ENCODE results near the gene JAKMIP3. TPM values are rescaled to one million over a fixed set of nuclear protein-coding genes. Genes with fewer than 3 reads are reported as not detected.

JAKMIP3 gene
- total RNA-seq, 2 experiments from 2014 or later, result 0.28 to 0.36 TPM

DNA sequence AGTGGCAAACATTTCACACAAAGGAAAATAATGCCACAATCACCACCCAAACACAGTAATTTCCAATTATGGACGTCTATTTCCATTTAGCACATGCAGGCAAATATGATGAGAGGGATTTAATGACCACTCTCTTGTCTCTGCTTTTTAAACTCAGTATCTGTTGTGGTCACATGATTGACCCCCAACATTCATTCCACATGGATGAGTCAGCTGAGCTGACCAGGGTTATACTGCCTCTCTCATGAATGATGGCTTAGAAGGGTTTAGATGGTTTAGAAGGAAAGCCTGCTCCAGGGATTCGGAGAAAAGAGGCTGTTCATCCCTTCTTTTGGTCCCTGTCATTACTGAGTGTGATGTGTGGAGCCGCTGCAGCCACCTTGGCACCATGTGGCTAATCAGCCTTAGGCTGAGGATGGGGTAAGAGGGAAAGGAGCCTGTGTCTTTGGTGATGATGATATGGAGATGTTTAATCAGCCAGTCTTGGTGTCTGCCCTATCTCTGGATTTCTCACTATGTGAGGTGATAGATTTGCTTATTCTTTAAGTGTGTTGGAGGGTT, 38.2 kb upstream of the JAKMIP3 start:
- Mint-ChIP-seq H3K27ac (no peak overlapping the region), H3K36me3 (ENCODE audit: low read depth) (no peaks in the 10 kb centered on the region), H3K4me3 (no peak overlapping the region), H3K27me3 (peaks cover 78% of the 10 kb centered on the region), H3K9me3 (no peaks in the 10 kb centered on the region), H3K4me1 (ENCODE audit: low read depth) (peaks cover 6% of the 10 kb centered on the region)
- intact Hi-C loops (cut with DNase I, micrococcal nuclease), result no loop called here
- ChIA-PET CTCF (no interaction called here), POLR2A (no interaction called here)
- Histone ChIP-seq H3K27me3 (ENCODE audit: control insufficient read depth in 1 of 2, insufficient read depth in 2 of 2, low read length in 2 of 2) (peaks cover 8 to 36% of the 10 kb centered on the region in 2 experiments), H3K9me3 (ENCODE audit: control insufficient read depth in 1 of 2, insufficient read depth in 1 of 2, low read length in 2 of 2) (no peaks in the 10 kb centered on the region), H3K4me3 (ENCODE audit: low read length) (no peak overlapping the region), H3K4me1 (ENCODE audit: insufficient read depth, low read length) (peaks cover 9% of the 10 kb centered on the region), H3K36me3 (ENCODE audit: insufficient read depth, low read length) (no peaks in the 10 kb centered on the region), H3K27ac (ENCODE audit: low read depth in 1 of 2, low read length in 2 of 2) (no peak overlapping the region)
- no peak for ATAC-seq (ENCODE audit: poor library complexity)
- no peak for DNase-seq
- TF ChIP-seq, protein P1, sequence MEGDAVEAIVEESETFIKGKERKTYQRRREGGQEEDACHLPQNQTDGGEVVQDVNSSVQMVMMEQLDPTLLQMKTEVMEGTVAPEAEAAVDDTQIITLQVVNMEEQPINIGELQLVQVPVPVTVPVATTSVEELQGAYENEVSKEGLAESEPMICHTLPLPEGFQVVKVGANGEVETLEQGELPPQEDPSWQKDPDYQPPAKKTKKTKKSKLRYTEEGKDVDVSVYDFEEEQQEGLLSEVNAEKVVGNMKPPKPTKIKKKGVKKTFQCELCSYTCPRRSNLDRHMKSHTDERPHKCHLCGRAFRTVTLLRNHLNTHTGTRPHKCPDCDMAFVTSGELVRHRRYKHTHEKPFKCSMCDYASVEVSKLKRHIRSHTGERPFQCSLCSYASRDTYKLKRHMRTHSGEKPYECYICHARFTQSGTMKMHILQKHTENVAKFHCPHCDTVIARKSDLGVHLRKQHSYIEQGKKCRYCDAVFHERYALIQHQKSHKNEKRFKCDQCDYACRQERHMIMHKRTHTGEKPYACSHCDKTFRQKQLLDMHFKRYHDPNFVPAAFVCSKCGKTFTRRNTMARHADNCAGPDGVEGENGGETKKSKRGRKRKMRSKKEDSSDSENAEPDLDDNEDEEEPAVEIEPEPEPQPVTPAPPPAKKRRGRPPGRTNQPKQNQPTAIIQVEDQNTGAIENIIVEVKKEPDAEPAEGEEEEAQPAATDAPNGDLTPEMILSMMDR (IDR thresholded peaks at IDR 0.05), result no peak

DNA sequence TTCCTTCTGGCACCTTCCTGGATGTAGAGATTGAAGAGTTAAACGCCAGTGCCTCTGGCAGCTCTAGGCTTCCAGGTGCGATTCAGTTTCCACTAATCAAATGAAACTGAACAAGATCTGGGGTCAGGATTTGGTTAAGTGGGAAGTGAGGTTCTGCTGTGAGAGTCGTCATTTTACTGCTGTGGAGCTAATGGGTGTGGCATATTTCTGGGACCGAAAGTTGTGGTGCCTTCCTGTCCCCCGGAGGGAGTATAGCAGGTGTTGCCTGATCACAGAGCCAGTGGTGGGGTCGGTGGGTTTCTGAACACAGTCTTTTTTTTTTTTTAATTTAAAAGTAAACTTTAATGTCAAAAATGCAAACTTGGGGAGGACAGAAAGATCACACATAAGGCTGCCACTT, 37.0 kb upstream of the JAKMIP3 start:
- H3K36me3 Mint-ChIP-seq (ENCODE audit: low read depth), result no peaks in the 10 kb centered on the region

DNA sequence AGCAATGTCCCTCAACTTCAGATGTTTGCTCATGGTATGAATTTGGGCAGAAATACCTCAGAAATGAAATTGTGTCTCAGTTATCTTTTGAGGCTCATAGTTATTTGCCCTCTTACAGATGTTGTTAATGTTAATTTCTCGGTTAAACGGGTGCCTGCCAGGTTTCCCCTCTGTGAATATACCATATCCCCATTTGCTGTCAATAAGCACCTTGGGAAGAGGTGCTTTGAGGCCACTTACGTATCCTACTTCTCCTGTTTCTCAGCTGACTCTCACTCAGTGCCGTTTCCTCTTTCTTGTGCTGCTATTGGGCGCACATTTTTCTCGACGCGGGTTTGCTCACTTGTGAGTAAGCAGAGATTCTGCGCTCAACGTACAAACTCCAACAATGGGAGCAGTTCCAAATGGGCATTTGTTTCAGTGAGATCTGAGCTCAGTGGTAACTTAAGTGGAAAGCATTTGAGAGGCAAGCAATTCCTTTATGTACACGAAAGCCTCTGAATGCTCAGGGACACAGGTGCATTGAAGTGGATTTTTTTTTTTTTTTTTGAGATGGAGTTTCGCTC, 34.8 kb upstream of the JAKMIP3 start:
- H3K4me3 ChIP-seq (ENCODE audit: low read length), result no peak overlapping the region
- intact Hi-C loops (cut with DNase I, micrococcal nuclease), result no loop called here
- ChIA-PET CTCF (no interaction called here), POLR2A (no interaction called here)
- no peak overlapping the region for H3K4me3 Mint-ChIP-seq
- H3K4me1 ChIP-seq (ENCODE audit: insufficient read depth, low read length), result peaks cover 1% of the 10 kb centered on the region
- TF ChIP-seq, protein P1 (IDR thresholded peaks at IDR 0.05), result no peak
- H3K4me1 Mint-ChIP-seq (ENCODE audit: low read depth), result no peaks in the 10 kb centered on the region
- H3K27me3 Mint-ChIP-seq, result peaks cover 88% of the 10 kb centered on the region
- DNase-seq (no peak), ATAC-seq (ENCODE audit: poor library complexity) (no peak)
- no peaks in the 10 kb centered on the region for H3K36me3 Mint-ChIP-seq (ENCODE audit: low read depth)
- no peak overlapping the region for H3K27ac ChIP-seq (ENCODE audit: low read depth in 1 of 2, low read length in 2 of 2)
- H3K36me3 ChIP-seq (ENCODE audit: insufficient read depth, low read length), result no peaks in the 10 kb centered on the region
- no peaks in the 10 kb centered on the region for H3K9me3 Mint-ChIP-seq
- H3K27ac Mint-ChIP-seq, result no peak overlapping the region
- H3K27me3 ChIP-seq (ENCODE audit: control insufficient read depth in 1 of 2, insufficient read depth in 2 of 2, low read length in 2 of 2), result peaks cover 20 to 45% of the 10 kb centered on the region in 2 experiments
- H3K9me3 ChIP-seq (ENCODE audit: control insufficient read depth in 1 of 2, insufficient read depth in 1 of 2, low read length in 2 of 2), result peaks cover 0 to 2% of the 10 kb centered on the region in 2 experiments

More for the DNA sequence above, 37.0 kb upstream of the JAKMIP3 start:
- ChIA-PET CTCF (no interaction called here), POLR2A (no interaction called here)
- Mint-ChIP-seq H3K4me1 (ENCODE audit: low read depth) (no peaks in the 10 kb centered on the region), H3K27ac (no peak overlapping the region), H3K9me3 (no peaks in the 10 kb centered on the region), H3K27me3 (peaks cover 84% of the 10 kb centered on the region), H3K4me3 (no peak overlapping the region)
- Histone ChIP-seq H3K36me3 (ENCODE audit: insufficient read depth, low read length) (no peaks in the 10 kb centered on the region), H3K9me3 (ENCODE audit: control insufficient read depth in 1 of 2, insufficient read depth in 1 of 2, low read length in 2 of 2) (no peaks in the 10 kb centered on the region), H3K4me1 (ENCODE audit: insufficient read depth, low read length) (no peaks in the 10 kb centered on the region), H3K4me3 (ENCODE audit: low read length) (no peak overlapping the region), H3K27me3 (ENCODE audit: control insufficient read depth in 1 of 2, insufficient read depth in 2 of 2, low read length in 2 of 2) (peaks cover 8 to 43% of the 10 kb centered on the region in 2 experiments), H3K27ac (ENCODE audit: low read depth in 1 of 2, low read length in 2 of 2) (no peak overlapping the region)
- TF ChIP-seq, protein P1 (IDR thresholded peaks at IDR 0.05), result no peak
- intact Hi-C loops (cut with DNase I, micrococcal nuclease), result loop anchor here in 1 of 2 experiments (1.0 kb wide), 1 partner anchor 11 kb away; no protein-coding TSS in a partner anchor
- no peak for DNase-seq
- ATAC-seq (ENCODE audit: poor library complexity), result no peak
